GM19193 (cell line): ENCODE data around the gene CCSAP.

ENCODE experiments used
- POLR2A ChIP-seq: IDR thresholded peaks from 4 replicates; pipeline ENCODE4 v1.6.1; 2011; ENCODE audit not compliant: insufficient read depth, insufficient read length; ENCODE audit errors: extremely low read depth

Gene CCSAP

DNA sequence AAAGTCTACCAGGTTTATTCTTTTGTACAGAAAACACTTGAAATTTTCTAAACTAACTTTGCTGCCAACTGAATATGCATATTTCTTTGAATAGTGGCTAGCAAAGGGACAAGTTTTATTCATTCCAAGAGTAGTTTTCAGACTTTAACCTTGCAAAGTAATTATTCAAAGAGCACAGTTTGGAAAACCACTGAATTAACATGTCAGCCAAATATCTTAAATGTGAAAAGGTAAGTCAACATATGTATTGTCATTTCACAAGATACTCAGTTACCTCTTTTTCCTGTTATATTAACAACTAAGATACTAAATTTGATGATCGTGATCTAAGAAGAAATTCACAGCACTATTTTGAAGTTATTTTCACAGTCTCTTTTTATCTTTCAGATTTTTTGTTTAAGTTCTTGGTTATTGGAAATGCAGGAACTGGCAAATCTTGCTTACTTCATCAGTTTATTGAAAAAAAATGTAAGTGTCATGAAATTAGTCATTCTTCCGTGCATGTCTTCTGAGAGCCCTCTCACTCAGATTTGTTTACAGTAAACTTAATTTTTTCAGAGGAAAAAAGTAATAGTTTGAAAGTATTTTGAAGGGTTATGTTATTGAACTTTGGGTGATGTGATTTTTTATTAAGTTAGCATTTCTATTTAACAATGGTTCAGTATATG is 56.6 kb downstream of the CCSAP start:
- TF ChIP-seq POLR2A = no peak

DNA sequence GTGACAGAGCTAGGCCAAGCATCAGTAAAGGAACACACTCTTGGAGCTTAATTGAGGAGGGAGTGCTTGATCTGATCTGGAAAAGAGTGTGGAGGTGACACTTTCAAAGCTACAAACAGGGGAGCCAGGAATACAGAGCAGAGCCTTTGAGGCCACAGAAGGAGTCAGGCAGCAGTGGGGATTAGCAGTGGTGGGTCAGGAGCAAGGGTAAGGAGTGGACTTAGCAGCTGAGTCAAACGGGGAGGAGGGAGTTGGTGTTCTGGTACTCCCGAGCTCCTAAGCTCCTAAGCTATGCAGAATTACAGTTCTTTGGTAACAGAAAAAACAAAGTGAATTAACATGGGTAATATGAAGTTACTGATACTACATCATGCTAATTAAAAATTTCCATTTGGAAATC is 57.4 kb downstream of the CCSAP start:
- TF ChIP-seq POLR2A = no peak

DNA sequence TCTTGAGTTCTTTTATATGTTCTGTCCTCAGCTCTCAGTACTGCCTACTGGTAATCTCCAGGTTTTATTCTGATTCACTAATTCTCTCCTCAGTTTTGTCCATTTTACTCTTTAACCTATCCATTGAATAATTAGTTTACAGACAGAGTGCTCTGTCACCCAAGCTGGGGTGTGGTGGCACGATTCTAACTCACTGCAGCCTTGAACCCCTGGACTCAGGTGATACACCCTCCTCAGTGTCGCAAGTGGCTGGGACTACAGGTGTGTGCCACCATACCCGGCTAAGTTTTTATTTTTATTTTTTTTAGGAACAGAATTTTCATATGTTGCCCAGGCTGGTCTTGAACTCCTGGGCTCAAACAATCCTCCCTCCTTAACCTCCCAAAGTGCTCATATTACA is 58.0 kb downstream of the CCSAP start:
- TF ChIP-seq POLR2A = no peak

DNA sequence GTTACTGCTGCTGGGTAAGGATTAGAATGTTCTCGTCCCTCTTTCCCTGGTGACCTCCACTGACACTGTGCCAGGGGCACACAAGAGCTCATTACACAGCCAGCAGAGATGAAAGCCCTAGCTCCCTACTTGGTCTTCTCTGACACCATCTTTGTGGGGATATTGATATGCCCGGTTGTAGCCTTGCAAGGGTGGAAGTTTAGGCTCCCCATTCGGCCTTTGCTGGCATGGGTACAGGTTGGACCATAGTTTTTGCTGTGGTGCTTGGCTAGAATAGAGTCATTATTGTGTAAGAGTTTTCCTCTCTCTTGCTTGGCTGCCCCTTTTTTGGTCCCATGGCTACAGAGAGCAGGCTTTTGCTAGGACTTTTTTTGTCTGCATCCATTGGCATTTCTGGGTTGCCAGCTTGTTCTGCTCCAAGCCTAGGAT is 59.6 kb downstream of the CCSAP start:
- TF ChIP-seq POLR2A = no peak

DNA sequence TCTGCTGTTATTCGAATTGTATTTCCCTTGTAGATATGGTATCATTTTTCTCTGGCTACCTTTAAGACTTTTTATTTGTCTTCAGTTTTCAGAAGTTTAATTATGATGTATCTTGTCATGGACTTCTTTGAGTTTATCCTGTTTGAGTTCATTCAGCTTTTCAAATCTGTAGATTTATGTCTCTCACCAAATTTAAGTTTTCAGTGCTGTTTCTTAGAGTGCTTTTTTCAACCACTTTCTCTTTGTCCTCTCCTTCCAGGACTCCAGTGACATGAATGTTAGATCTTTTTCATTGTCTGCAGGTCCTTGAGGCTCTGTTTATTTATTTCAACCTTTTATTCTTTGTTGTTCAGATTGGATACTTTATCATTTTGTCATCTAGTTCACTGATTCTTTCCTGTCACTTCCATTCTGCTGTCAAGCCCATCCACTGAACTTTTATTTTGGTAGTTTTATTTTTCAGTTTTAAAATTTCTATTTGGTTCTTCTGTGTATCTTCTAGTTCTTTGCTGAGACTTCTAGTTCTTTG is 60.5 kb downstream of the CCSAP start:
- TF ChIP-seq POLR2A = no peak

DNA sequence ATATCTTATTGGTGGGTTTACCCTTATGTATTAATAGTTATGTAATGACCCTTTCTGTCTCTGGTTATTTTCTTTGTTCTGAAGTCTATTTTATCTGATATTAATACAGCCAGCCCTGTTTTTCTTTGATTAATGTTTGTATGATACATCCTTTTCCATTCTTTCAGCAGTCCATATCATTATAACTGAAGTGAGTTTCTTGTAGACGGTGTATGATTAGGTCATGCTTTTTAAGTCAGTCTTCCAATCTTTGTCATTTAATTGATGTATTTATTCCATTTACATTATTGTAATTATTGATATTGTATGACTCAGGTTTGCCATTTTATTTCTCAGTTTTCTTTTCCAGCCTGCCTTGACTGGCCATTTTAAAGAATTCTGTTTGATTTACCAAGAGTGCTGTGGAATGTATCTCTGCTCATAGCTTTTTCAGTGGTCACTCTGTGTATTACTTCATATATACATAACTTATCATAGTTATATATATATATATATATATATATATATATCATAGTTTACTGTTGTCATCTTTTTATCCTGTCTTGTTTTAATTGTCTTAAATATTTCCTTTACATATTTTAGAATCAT is 61.4 kb downstream of the CCSAP start:
- no peak for TF ChIP-seq POLR2A

DNA sequence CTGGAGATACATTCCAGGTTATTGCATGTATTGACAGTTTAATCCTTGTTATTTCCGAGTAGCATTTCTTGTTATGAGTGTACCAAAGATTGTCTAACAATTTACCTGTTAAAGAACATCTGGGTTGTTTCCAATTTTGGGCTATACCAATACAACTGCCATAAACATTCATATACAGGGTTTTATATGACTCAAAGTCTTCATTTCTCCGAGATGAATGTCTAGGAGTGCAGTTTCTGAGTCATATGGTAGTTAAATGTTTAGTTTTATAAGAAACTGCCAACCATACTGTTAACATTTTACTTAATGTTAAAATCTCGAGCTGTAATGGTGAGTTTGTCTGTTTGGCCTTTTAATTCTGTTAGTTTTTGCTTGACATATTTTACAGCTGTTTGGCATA is 61.9 kb downstream of the CCSAP start:
- TF ChIP-seq POLR2A = no peak

DNA sequence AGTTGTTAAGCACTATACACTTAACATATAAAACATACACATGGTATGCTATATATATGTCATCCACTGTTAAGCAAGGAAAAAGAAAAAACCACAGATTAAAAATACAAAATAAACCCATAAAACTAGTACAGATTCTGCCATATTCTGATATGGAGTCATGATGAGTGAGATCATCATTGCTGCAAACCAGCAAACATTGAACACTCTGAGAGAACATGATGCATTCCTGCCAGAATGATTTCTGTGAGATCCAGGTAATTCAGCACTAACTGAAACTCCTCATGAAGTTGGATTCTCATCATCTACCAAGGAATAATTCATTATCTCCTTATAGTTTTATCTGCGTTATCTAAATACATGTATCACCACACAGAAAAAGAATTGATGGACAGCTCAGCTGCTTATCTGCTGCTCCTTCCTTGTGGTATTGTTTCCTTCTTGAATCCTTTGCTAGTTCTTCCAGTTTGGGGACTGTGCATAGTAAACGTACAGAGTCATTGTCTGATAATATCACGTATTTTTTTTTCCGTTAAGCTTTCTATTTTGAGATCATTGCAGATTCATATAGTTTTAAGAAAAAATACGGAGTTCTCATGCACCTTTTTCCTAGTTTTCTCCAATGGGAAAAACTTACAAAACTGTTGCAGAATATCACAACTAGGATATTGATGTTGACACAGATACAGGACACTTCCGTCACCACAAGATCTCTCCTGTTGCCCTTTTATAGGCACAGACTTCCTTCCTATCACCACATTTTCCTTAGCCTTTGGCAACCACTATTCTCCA is 62.6 kb downstream of the CCSAP start:
- TF ChIP-seq POLR2A = no peak

DNA sequence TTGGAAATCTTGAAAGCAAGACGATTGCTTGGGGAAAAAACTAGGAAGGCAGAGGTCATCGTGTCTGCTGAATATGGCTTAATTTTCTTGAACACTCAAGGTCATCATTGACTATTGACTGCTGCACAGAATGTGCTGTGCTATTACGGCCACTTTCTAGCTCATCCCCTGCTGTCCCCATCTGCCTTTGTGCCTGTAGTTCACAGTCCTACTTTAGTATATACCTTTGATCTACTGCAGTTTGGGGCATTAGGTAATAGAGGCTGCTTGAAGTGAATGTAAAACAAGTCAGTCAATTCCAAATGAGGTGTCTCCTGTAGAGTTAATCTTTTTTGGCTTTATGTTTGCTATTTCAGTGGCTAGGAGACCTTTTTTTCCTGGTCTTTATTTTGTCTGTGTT is 63.6 kb downstream of the CCSAP start:
- TF ChIP-seq POLR2A = no peak

DNA sequence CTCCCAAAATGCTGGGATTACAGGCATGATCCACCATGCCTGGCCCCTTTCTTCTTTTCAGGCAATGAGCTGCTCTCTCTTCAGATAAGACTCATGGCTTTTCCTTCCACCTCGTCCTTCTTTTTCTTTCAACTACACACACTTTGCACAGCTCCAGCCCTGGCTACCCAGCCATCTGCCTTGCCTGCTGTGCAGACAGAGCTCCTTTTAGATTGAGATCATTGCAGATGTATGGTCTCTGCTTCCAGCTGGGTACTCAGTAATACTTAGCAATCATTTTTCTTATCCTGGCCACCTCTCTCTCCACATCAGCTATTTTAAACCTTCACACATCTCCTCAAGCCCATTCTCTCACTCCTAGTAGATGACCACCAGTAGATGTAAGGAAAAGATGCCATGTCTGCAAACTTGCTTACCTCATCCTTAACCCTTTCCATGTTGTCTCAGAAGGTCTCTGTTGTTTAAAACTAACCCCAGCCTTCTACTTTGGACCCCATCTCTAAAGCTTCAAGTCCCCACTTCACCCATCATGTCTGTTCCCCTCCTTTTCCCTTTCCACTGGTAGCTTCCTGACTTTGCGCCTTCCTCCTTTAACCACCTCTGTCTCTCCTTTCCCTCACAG is 64.6 kb downstream of the CCSAP start:
- TF ChIP-seq POLR2A = no peak

DNA sequence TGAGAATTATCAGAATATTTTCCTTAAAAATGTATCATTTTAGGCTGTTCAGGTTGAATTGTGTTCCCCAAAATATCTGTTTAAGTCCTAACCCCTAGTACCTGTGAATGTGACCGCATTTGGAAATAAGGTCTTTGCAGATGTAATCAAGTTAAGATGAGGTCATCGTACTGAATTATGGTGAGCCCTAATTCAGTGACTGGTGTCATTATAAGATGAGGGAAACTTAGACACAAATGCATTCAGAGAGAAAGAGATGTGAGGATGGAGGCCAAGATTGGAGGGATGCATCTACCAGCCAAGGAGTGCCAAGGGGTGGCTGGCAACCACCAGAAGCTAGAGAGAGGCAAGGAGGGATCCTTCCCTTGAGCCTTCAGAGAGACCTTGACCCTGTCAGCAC is 67.8 kb downstream of the CCSAP start:
- no peak for TF ChIP-seq POLR2A

DNA sequence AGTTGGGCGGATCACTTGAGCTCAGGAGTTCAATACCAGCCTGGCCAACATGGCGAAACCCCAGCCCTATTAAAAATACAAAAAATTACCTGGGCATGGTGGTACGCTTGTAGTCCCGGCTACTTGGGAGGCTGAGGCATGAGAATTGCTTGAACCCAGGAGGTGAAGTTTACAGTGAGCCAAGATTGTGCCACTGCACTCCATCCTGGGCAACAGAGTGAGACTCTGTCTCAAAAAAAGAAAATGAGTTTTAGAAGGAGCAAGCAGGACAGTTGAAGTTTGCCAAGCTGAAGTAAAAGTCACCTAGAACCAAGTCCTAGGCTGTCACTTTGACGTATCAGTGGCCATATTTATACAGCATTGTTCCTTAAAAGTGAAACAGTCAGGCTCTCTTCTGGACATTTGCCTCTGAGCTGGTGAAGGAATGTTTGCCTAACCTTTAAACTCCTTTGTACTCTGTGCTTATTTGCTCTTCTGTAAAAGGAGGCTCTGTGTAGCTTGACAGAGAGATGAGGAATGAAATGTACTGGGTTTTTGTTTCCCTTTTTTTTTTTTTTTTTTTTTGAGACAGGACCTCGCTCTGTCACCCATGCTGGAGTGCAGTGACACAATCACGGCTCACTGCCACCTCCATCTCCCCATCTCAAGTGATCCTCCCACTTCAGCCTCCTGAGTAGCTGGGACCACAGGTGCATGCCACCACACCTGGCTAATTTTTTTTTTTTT is 69.2 kb downstream of the CCSAP start:
- TF ChIP-seq POLR2A = no peak

DNA sequence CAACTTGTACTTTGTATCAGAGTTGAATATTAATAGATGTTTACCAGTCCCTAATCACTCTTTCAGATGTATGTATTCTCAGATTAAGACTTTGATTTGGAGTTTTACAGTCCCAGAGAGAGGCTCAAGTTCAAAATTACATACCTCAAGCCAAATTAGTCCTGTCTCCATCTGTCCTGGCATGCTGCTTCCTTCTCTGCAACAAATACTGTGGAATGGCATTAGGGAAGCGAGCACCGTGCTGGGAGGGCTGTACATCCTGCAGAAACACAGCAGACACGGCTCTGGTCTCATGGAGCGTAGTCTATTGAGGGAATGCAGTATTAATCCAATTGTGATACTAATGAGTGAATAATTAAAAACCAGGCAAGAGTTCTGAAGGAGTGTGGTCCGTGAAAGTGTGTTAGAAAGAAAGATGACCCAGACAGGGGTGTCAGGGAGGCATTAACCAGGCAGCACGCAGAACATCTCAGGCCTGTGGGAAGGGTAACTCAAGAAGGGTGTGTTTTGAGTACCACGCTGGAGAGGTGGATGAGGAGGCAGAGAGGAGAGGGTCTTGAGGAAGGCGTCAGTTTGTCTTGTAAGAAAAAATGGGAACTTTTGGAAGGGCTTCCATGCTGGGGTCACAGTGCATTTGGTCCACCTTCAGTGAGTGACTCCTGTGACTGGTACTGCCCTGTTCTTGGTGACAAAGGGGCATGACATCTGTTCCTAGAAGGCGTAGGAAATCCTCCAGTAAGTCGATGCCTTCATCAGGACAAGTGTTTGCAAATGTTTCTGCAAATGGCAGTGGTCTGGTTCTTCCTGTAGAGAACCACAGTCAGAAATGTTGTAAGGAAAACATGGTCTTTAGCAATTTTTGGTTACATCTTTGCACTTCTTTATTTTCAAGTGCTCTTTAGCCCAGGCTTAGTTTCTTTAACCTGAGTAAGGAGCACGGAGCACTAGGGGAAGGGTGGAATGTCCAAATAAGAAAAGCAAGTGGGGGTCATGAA is 70.4 kb downstream of the CCSAP start:
- TF ChIP-seq POLR2A = no peak
